ENCODE results near the gene CLEC20A.

- TF ChIP-seq MAX (IDR thresholded peaks at IDR 0.05) (no peak), NFIC (IDR thresholded peaks at IDR 0.05) (no peak), TEAD4 (IDR thresholded peaks at IDR 0.05) (no peak), RAD21 (IDR thresholded peaks at IDR 0.05; ENCODE audit: low read depth) (no peak), EP300 (IDR thresholded peaks at IDR 0.05; ENCODE audit: borderline replicate concordance) (no peak), CEBPB (IDR thresholded peaks at IDR 0.05) (no peak)
Observed at GRCh38 chr1:178500091-178500770, 3.5 kb upstream of the CLEC20A start.
